GM18499 (cell line): ENCODE measurements around the gene ANO7.

ENCODE experiments used
- ATAC-seq: cut with Tn5 transposase; IDR thresholded peaks from one replicate; pipeline ENCODE4 v1.9.1; 2021; ENCODE audit warnings: moderate number of reproducible peaks; ENCODE audit not compliant: insufficient read depth, unreplicated experiment

ANO7 gene

GRCh38 chr2:241188361-241189092 lies at the start of gene ANO7:
Gene ANO7, plus strand, starts transcription at chr2:241188677. Its CDS starts 1,387 bp downstream, at chr2:241190064.
- ATAC-seq, result no peak

GRCh38 chr2:241139531-241140444 lies 48.7 kb upstream of the ANO7 start:
- ATAC-seq, result no peak

GRCh38 chr2:241140445-241140840 lies 48.0 kb upstream of the ANO7 start:
- no peak for ATAC-seq

- ATAC-seq, result no peak
Observed at GRCh38 chr2:241141214-241141770, 47.2 kb upstream of the ANO7 start.

- ATAC-seq, result no peak
Observed at GRCh38 chr2:241142063-241142462, 46.4 kb upstream of the ANO7 start.

- ATAC-seq, result no peak
Observed at GRCh38 chr2:241142593-241142992, 45.9 kb upstream of the ANO7 start.

GRCh38 chr2:241146286-241146685 lies 42.2 kb upstream of the ANO7 start:
- no peak for ATAC-seq

GRCh38 chr2:241147336-241147735 lies 41.1 kb upstream of the ANO7 start:
- no peak for ATAC-seq

- ATAC-seq, result no peak
Observed at GRCh38 chr2:241148239-241148638, 40.2 kb upstream of the ANO7 start.

GRCh38 chr2:241148891-241149674 lies 39.4 kb upstream of the ANO7 start, which contains the start of gene PASK:
Gene PASK, minus strand, starts transcription at chr2:241149472. Its CDS starts 6,440 bp downstream, at chr2:241143032.
- ATAC-seq, result peak; percentile 50

- no peak for ATAC-seq
Observed at GRCh38 chr2:241149675-241149924, 38.9 kb upstream of the ANO7 start.

GRCh38 chr2:241149925-241150659 lies 38.4 kb upstream of the ANO7 start, which contains the start of gene PPP1R7:
Gene PPP1R7, plus strand, starts transcription at chr2:241150467. Its CDS starts 29 bp downstream, at chr2:241150496.
- peak; percentile 48 for ATAC-seq

- peak; percentile 12 for ATAC-seq
Observed at GRCh38 chr2:241150660-241151530, 37.6 kb upstream of the ANO7 start.

- ATAC-seq, result no peak
Observed at GRCh38 chr2:241151934-241152660, 36.4 kb upstream of the ANO7 start.

- no peak for ATAC-seq
Observed at GRCh38 chr2:241153616-241154015, 34.9 kb upstream of the ANO7 start.

GRCh38 chr2:241154915-241155314 lies 33.6 kb upstream of the ANO7 start:
- ATAC-seq, result no peak

- no peak for ATAC-seq
Observed at GRCh38 chr2:241155936-241156335, 32.5 kb upstream of the ANO7 start.

- ATAC-seq, result no peak
Observed at GRCh38 chr2:241156971-241157441, 31.5 kb upstream of the ANO7 start.
